ENCODE data around the gene C9orf152. TPM values are rescaled to one million over a fixed set of nuclear protein-coding genes. Genes with fewer than 3 reads are reported as not detected.
A peak's percentile ranks its signal among the peaks of the same experiment; 100 is the strongest.

C9orf152 gene
- total and polyA plus RNA-seq, 2 of the 13 experiments (the other 11 are each of a cell fraction or from before 2014, with no cell fraction given) = 0.24 to 0.48 TPM

DNA sequence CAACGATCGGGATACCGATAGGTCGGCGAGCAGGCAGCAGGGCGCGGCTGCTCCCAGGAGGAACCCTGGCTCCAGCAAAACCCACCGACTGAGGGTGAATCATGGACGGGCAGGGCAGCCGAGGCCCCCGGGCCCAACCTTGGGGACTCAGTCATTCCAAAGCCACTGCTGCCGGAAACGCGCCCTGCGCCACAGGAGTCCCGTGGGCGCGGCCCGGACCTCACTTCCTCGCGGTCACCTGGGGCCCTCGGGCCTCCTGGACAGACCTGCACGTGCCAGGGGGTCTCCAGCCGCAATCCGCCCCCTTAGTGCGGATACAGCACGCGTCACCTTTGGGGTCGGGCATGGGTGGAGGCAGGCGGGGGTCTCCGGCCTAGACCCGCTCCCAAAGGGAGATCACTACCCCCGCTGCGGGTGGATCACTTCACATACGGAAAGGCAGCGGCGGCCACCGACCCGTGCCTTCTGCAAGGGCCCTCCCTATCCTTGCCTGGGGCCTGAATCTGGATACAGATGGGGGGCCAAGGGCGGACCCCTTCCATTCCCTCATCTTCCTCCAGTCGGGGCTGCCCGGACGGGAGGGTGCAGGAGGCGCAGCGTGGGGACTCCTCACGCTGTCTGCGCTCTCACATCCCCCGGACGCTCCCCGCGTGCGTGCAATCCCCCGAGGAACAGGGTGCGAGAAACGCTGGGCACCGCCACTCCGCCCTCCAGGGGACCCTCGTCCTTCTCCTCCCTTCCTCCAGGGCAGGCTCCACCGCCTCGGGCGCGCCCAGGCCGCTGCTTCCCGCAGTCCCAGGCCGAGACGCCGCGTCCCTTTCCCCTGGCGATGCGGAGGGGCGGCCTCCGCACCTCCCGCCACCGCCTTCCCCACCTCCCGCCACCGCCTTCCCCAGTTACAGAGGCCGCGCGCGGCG is 47.8 kb upstream of the C9orf152 start (continued):
- TF ChIP-seq, protein P1, sequence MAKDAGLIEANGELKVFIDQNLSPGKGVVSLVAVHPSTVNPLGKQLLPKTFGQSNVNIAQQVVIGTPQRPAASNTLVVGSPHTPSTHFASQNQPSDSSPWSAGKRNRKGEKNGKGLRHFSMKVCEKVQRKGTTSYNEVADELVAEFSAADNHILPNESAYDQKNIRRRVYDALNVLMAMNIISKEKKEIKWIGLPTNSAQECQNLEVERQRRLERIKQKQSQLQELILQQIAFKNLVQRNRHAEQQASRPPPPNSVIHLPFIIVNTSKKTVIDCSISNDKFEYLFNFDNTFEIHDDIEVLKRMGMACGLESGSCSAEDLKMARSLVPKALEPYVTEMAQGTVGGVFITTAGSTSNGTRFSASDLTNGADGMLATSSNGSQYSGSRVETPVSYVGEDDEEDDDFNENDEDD (CRISPR knock-in tag; IDR thresholded peaks at IDR 0.05; ENCODE audit: borderline replicate concordance) = peak; percentile 20; the same call in 1 of the 2 replicates
- TF ChIP-seq, protein P2, sequence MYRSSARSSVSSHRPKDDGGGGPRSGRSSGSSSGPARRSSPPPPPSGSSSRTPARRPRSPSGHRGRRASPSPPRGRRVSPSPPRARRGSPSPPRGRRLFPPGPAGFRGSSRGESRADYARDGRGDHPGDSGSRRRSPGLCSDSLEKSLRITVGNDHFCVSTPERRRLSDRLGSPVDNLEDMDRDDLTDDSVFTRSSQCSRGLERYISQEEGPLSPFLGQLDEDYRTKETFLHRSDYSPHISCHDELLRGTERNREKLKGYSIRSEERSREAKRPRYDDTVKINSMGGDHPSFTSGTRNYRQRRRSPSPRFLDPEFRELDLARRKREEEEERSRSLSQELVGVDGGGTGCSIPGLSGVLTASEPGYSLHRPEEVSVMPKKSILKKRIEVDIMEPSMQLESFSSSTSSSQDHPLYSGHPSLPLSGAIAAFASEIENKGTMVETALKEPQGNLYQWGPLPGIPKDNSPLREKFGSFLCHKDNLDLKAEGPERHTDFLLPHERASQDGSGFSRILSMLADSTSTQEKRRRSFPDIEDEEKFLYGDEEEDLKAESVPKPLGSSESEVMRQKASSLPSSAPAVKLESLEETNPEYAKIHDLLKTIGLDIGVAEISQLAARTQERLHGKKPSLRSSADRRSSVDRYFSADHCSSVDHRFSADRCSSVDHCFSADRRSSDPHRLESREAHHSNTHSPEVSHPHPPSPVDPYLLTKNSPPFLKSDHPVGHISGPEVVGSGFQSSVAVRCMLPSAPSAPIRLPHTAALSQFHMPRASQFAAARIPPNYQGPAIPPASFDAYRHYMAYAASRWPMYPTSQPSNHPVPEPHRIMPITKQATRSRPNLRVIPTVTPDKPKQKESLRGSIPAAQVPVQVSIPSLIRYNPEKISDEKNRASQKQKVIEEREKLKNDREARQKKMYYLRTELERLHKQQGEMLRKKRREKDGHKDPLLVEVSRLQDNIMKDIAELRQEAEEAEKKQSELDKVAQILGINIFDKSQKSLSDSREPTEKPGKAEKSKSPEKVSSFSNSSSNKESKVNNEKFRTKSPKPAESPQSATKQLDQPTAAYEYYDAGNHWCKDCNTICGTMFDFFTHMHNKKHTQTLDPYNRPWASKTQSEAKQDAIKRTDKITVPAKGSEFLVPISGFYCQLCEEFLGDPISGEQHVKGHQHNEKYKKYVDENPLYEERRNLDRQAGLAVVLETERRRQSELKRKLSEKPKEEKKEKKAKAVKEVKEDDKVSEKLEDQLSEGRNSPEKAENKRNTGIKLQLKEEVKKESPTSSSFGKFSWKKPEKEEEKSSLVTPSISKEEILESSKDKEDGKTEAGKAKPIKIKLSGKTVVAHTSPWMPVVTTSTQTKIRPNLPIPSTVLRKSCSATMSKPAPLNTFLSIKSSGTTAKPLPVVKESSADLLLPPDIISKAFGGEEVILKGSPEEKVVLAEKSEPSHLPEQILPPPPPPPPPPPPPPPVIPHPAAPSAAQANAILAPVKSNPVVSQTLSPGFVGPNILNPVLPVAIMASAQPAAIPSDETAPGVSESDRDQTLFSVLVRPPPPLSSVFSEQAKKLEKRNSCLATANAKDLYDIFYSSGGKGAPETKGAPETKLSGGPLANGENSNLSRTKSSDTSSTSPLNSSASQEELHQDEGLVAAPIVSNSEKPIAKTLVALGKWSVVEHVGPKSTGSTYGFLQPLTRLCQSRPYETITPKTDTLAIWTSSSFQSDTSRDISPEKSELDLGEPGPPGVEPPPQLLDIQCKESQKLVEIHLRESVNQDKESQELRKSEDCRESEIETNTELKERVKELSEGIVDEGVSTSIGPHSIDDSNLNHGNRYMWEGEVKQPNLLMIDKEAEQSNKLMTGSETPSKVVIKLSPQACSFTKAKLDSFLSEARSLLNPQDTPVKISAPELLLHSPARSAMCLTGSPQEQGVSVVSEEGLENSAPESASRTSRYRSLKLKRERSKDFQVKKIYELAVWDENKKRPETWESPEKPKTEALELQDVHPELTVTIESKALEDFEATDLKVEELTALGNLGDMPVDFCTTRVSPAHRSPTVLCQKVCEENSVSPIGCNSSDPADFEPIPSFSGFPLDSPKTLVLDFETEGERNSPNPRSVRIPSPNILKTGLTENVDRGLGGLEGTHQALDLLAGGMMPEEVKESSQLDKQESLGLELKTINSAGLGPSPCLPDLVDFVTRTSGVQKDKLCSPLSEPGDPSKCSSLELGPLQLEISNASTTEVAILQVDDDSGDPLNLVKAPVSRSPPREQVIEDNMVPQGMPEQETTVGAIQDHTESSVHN (CRISPR knock-in tag; IDR thresholded peaks at IDR 0.05) = peak; percentile 82; the same call in 1 of the 2 replicates
- TF ChIP-seq RORA (CRISPR knock-in tag; IDR thresholded peaks at IDR 0.05) (no peak), ZNF570 (CRISPR knock-in tag; IDR thresholded peaks at IDR 0.05; ENCODE audit: borderline replicate concordance) (peak; percentile 59; the same call in 1 of the 2 replicates), TCF7 (IDR thresholded peaks at IDR 0.05; ENCODE audit: low read depth) (no peak), ZNF256 (CRISPR knock-in tag; conservative IDR thresholded peaks at IDR 0.05) (0 out of 2 replicates have a peak, but pooled peaks have one; percentile 44), RFX5 (IDR thresholded peaks at IDR 0.05; ENCODE audit: low read depth, low read length) (no peak), ZNF75D (CRISPR knock-in tag; IDR thresholded peaks at IDR 0.05; ENCODE audit: borderline replicate concordance) (no peak), RBM22 (optimal IDR thresholded peaks at IDR 0.05; ENCODE audit: low read length) (no peak)
- TF ChIP-seq, protein P3, sequence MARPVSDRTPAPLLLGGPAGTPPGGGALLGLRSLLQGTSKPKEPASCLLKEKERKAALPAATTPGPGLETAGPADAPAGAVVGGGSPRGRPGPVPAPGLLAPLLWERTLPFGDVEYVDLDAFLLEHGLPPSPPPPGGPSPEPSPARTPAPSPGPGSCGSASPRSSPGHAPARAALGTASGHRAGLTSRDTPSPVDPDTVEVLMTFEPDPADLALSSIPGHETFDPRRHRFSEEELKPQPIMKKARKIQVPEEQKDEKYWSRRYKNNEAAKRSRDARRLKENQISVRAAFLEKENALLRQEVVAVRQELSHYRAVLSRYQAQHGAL (CRISPR knock-in tag; IDR thresholded peaks at IDR 0.05; ENCODE audit: not compliant biosample characterization) = no peak
- TF ChIP-seq, protein P4, sequence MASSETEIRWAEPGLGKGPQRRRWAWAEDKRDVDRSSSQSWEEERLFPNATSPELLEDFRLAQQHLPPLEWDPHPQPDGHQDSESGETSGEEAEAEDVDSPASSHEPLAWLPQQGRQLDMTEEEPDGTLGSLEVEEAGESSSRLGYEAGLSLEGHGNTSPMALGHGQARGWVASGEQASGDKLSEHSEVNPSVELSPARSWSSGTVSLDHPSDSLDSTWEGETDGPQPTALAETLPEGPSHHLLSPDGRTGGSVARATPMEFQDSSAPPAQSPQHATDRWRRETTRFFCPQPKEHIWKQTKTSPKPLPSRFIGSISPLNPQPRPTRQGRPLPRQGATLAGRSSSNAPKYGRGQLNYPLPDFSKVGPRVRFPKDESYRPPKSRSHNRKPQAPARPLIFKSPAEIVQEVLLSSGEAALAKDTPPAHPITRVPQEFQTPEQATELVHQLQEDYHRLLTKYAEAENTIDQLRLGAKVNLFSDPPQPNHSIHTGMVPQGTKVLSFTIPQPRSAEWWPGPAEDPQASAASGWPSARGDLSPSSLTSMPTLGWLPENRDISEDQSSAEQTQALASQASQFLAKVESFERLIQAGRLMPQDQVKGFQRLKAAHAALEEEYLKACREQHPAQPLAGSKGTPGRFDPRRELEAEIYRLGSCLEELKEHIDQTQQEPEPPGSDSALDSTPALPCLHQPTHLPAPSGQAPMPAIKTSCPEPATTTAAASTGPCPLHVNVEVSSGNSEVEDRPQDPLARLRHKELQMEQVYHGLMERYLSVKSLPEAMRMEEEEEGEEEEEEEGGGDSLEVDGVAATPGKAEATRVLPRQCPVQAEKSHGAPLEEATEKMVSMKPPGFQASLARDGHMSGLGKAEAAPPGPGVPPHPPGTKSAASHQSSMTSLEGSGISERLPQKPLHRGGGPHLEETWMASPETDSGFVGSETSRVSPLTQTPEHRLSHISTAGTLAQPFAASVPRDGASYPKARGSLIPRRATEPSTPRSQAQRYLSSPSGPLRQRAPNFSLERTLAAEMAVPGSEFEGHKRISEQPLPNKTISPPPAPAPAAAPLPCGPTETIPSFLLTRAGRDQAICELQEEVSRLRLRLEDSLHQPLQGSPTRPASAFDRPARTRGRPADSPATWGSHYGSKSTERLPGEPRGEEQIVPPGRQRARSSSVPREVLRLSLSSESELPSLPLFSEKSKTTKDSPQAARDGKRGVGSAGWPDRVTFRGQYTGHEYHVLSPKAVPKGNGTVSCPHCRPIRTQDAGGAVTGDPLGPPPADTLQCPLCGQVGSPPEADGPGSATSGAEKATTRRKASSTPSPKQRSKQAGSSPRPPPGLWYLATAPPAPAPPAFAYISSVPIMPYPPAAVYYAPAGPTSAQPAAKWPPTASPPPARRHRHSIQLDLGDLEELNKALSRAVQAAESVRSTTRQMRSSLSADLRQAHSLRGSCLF (CRISPR knock-in tag; IDR thresholded peaks at IDR 0.05; ENCODE audit: borderline replicate concordance) = no peak

Data from HepG2 (cell line).